OCI-LY3 (cell line): ENCODE data around the gene PRPSAP1.

Source experiments
- CTCF ChIP-seq: fragments of 200-600, 300-600 bp; sonication (generic); IDR thresholded peaks from 2 replicates; pipeline ENCODE4 v1.5.1; 2014; ENCODE audit warnings: antibody characterized with exemption, low read length, low read depth
- EZH2phosphoT487 ChIP-seq: fragments of 200-600 bp; shearing (Covaris generic); IDR thresholded peaks from 2 replicates; pipeline ENCODE4 v1.6.1; 2018; ENCODE audit warnings: antibody characterized with exemption, mixed run types, low read depth

GRCh38 chr17:76265624-76266243 is 88.0 kb downstream of the PRPSAP1 start:
- TF ChIP-seq CTCF (no peak), EZH2phosphoT487 (no peak)
